ENCODE measurements around the gene SH3GLB1.
"Not testable (repeated sequence)": the region's sequence is repeated elsewhere in the genome, so short reads cannot be mapped to it uniquely, and the experiment has no call there.

SH3GLB1 gene

GRCh38 chr1:86704458-86704971, at the start of gene SH3GLB1:
Gene SH3GLB1 (plus strand): TSS chr1:86704576. CDS start chr1:86704900, 324 bp downstream.
- peak; percentile 94 for DNase-seq

GRCh38 chr1:86658381-86658780, 46.0 kb upstream of the SH3GLB1 start:
- not testable (repeated sequence) for DNase-seq

GRCh38 chr1:86666368-86666767, 38.0 kb upstream of the SH3GLB1 start:
- no peak for DNase-seq

- DNase-seq: peak; percentile 59
These were observed 16.8 kb upstream of the SH3GLB1 start for GRCh38 chr1:86687595-86687994.

- DNase-seq: no peak
These were observed 11.7 kb upstream of the SH3GLB1 start for GRCh38 chr1:86692641-86693040.

- DNase-seq: no peak
These were observed 9.0 kb upstream of the SH3GLB1 start for GRCh38 chr1:86695400-86695799.

GRCh38 chr1:86696522-86696921, 7.9 kb upstream of the SH3GLB1 start:
- no peak for DNase-seq

GRCh38 chr1:86699186-86699585, 5.2 kb upstream of the SH3GLB1 start:
- peak; percentile 70 for DNase-seq

GRCh38 chr1:86701731-86702130, 2.6 kb upstream of the SH3GLB1 start:
- no peak for DNase-seq

- DNase-seq: peak; percentile 61
These were observed 1.4 kb upstream of the SH3GLB1 start for GRCh38 chr1:86702954-86703494.

GRCh38 chr1:86703696-86704457, 499 bp upstream of the SH3GLB1 start:
- peak; percentile 91 for DNase-seq

GRCh38 chr1:86704972-86705664, 742 bp downstream of the SH3GLB1 start:
- DNase-seq: peak; percentile 82

- no peak for DNase-seq
These were observed 1.2 kb downstream of the SH3GLB1 start for GRCh38 chr1:86705665-86705985.

GRCh38 chr1:86706018-86706635, 1.8 kb downstream of the SH3GLB1 start:
- peak; percentile 15 for DNase-seq

GRCh38 chr1:86708920-86709319, 4.5 kb downstream of the SH3GLB1 start:
- peak; percentile 66 for DNase-seq

GRCh38 chr1:86712088-86712860, 7.9 kb downstream of the SH3GLB1 start:
- DNase-seq: no peak

- no peak for DNase-seq
These were observed 9.1 kb downstream of the SH3GLB1 start for GRCh38 chr1:86713477-86713876.

- DNase-seq: no peak
These were observed 9.8 kb downstream of the SH3GLB1 start for GRCh38 chr1:86714159-86714558.

- DNase-seq: no peak
These were observed 10.3 kb downstream of the SH3GLB1 start for GRCh38 chr1:86714561-86715244.

- DNase-seq: no peak
These were observed 14.4 kb downstream of the SH3GLB1 start for GRCh38 chr1:86718786-86719185.

- DNase-seq: no peak
These were observed 27.0 kb downstream of the SH3GLB1 start for GRCh38 chr1:86731416-86731815.

GRCh38 chr1:86733340-86733739, 29.0 kb downstream of the SH3GLB1 start:
- no peak for DNase-seq
